K562 (cell line): ENCODE measurements around the gene UTP25. TPM values are rescaled to one million over a fixed set of nuclear protein-coding genes. Genes with fewer than 3 reads are reported as not detected.
A peak's percentile ranks its signal among the peaks of the same experiment; 100 is the strongest.

Source experiments
- CEBPZ ChIP-seq: fragments of 150-350 bp; IDR thresholded peaks from 2 replicates; pipeline ENCODE4 v1.6.1; 2014; ENCODE audit warnings: low read depth, mild to moderate bottlenecking, low read length, borderline replicate concordance
- CTCF ChIP-seq, 3 experiments: IDR thresholded peaks in 2 of 3; conservative IDR thresholded peaks in 1 of 3; 2 replicates each; pipeline ENCODE4 v1.5.1; 2011 to 2012; ENCODE audit warnings: low read length in 3 of 3, mild to moderate bottlenecking in 3 of 3, control low read depth in 2 of 3, improper control_type of control experiment in 1 of 3, inconsistent platforms in 1 of 3, low read depth in 1 of 3, mixed read lengths in 1 of 3, moderate library complexity in 1 of 3; ENCODE audit not compliant: insufficient read depth in 2 of 3
- HNRNPL ChIP-seq: fragments of 200-400 bp; formaldehyde crosslinking; IDR thresholded peaks from 2 replicates; pipeline ENCODE4 v1.6.1; 2017; ENCODE audit warnings: low read depth, mild to moderate bottlenecking, low read length
- HOXB6 ChIP-seq: fragments of 250-450 bp; sonication (Bioruptor Pico); IDR thresholded peaks from 2 replicates; pipeline ENCODE4 v1.5.1; 2022; ENCODE audit warnings: mild to moderate bottlenecking, borderline replicate concordance
- PHB ChIP-seq: fragments of 250-450 bp; sonication (Bioruptor Pico); IDR thresholded peaks from 2 replicates; pipeline ENCODE4 v1.5.0; 2021
- SMAD1 ChIP-seq: fragments of 150-350 bp; IDR thresholded peaks from 2 replicates; pipeline ENCODE4 v1.6.1; 2014; ENCODE audit warnings: low read length, low read depth; ENCODE audit not compliant: partially characterized antibody
- TGIF2 ChIP-seq: sonication (generic); formaldehyde crosslinking; IDR thresholded peaks from 2 replicates; pipeline ENCODE4 v1.8.1; 2022; ENCODE audit warnings: mild to moderate bottlenecking, missing genetic modification reagents, moderate library complexity
- TSC22D4 ChIP-seq: fragments of 450-650 bp; IDR thresholded peaks from 2 replicates; pipeline ENCODE4 v1.6.1; 2016; ENCODE audit warnings: missing genetic modification characterization, missing biosample characterization, control low read depth
- U2AF1 ChIP-seq: fragments of 200-400 bp; formaldehyde crosslinking; optimal IDR thresholded peaks from 2 replicates; pipeline ENCODE3; 2017; ENCODE audit warnings: mild to moderate bottlenecking, low read depth, low read length, moderate library complexity
- ZHX1 ChIP-seq: fragments of 150-350 bp; conservative IDR thresholded peaks from 2 replicates; pipeline ENCODE4 v1.6.1; 2014; ENCODE audit warnings: low read length
- ZNF232 ChIP-seq: sonication (generic); formaldehyde crosslinking; IDR thresholded peaks from 2 replicates; pipeline ENCODE4 v1.8.0; 2022; ENCODE audit warnings: mild to moderate bottlenecking, missing genetic modification reagents
- polyA plus RNA-seq, 8 experiments: library from polyadenylated mRNA; depleted of rRNA in 4 of 8; stranded (reverse) in 5 of 8; unstranded in 3 of 8; fragments of >200 nt; fragmentation: Nextera tagmentation in 2 of 8; fragmentation: Illumina TruSeq in 1 of 8; extraction: Ambion mirVana in 2 of 8; extraction: Trizol in 1 of 8; gene quantifications; 2 replicates each; pipeline versions ENCODE4 v1.2.1 to v1.2.3, GENCODE V29; 2011 to 2014; ENCODE audit warnings: inconsistent platforms in 1 of 8, missing spikeins in 1 of 8
- total RNA-seq, 7 experiments: library from RNA; depleted of rRNA in 6 of 7; stranded (reverse); fragments of >200 nt in 6 of 7; fragmentation: Illumina TruSeq in 2 of 7; extraction: Trizol in 2 of 7; gene quantifications; 2 replicates each; pipeline versions ENCODE4 v1.2.1 to v1.2.3, GENCODE V29; 2011 to 2021; ENCODE audit warnings: low replicate concordance in 1 of 7

The UTP25 gene
- total and polyA plus RNA-seq, 9 of the 15 experiments (the other 6 are each of a cell fraction or from before 2014, with no cell fraction given), result 5.7 to 17.6 (median 12.0) TPM

DNA sequence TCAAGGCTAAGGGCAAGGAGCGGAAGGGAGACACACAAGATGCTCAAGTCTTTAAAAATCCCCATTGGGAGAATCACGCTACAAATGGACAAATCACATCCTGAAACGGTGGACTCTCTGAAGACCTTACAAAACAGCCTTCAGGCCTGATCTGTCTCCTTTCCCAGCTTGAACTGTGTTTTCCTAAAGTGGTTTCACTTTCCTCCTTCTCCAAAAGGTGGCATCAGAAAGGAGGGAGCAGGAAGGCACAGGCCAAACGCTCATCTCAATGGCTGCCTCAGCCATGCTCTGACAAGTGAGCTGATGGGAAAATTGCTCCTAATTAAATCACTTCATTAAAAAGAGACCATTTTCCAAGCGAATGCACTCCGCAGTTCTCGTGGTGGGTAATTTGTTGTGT, 47.7 kb downstream of the UTP25 start (continued):
- TF ChIP-seq CTCF (IDR thresholded peaks at IDR 0.05 in 2 of 3, conservative IDR thresholded peaks at IDR 0.05 in 1 of 3; ENCODE audit: insufficient read depth in 2 of 3, low read depth in 1 of 3, low read length in 3 of 3) (peak in 2 of 3 experiments; percentile 28 to 52; a peak in 2 of 6 replicates), CEBPZ (no peak), PHB (CRISPR knock-in tag) (no peak), TSC22D4 (tag) (no peak), SMAD1 (no peak), ZHX1 (no peak), HNRNPL (no peak), TGIF2 (no peak), HOXB6 (CRISPR knock-in tag) (no peak), U2AF1 (no peak), ZNF232 (no peak)
